ENCODE data around the gene FAM171A1. TPM values are rescaled to one million over a fixed set of nuclear protein-coding genes. Genes with fewer than 3 reads are reported as not detected.
"Not testable (repeated sequence)": the region's sequence is repeated elsewhere in the genome, so short reads cannot be mapped to it uniquely, and the experiment has no call there.

FAM171A1 gene
- total RNA-seq, 2 experiments from 2014 or later: 11.1 to 11.7 TPM

GRCh38 chr10:15210521-15210920 is 160.6 kb downstream of the FAM171A1 start:
- ChIA-PET CTCF (interaction anchor here (0.6 to 1.1 kb wide), 2 partner anchors 36 to 1252 kb away, joined by 3 read pairs; no protein-coding TSS in a partner anchor), POLR2A (no interaction called here)
- Mint-ChIP-seq H3K27me3 (no peaks in the 10 kb centered on the region), H3K36me3 (ENCODE audit: low read depth) (peaks cover 47% of the 10 kb centered on the region), H3K4me1 (peaks cover 61% of the 10 kb centered on the region), H3K4me3 (no peak overlapping the region), H3K27ac (no peak overlapping the region), H3K9me3 (peaks cover 5% of the 10 kb centered on the region)
- DNase-seq: no peak

- ChIA-PET CTCF (no interaction called here), POLR2A (no interaction called here)
- H3K4me1 Mint-ChIP-seq: peaks cover 61% of the 10 kb centered on the region
- H3K27me3 Mint-ChIP-seq: no peaks in the 10 kb centered on the region
- DNase-seq: peak; percentile 86
- H3K4me3 Mint-ChIP-seq: no peak overlapping the region
- H3K9me3 Mint-ChIP-seq: peaks cover 6% of the 10 kb centered on the region
- H3K27ac Mint-ChIP-seq: peak overlapping the region; percentile 51
- H3K36me3 Mint-ChIP-seq (ENCODE audit: low read depth): peaks cover 48% of the 10 kb centered on the region
Observed at GRCh38 chr10:15209827-15210509, 161.1 kb downstream of the FAM171A1 start.

- Mint-ChIP-seq H3K9me3 (peaks cover 9% of the 10 kb centered on the region), H3K27me3 (no peaks in the 10 kb centered on the region), H3K4me3 (peak overlapping the region; percentile 75), H3K27ac (peak overlapping the region; percentile 99), H3K4me1 (peaks cover 66% of the 10 kb centered on the region), H3K36me3 (ENCODE audit: low read depth) (peaks cover 47% of the 10 kb centered on the region)
- CTCF ChIA-PET: interaction anchor here (1.2 to 1.9 kb wide), 3 partner anchors 18 to 115 kb away, joined by 3 to 6 read pairs (median 3); no protein-coding TSS in a partner anchor
- DNase-seq: no peak
- POLR2A ChIA-PET: no interaction called here
Observed at GRCh38 chr10:15208221-15208620, 162.9 kb downstream of the FAM171A1 start.

- H3K9me3 Mint-ChIP-seq, POLR2A ChIA-PET, DNase-seq, H3K4me3 Mint-ChIP-seq, H3K27me3 Mint-ChIP-seq: not testable (repeated sequence)
- H3K27ac Mint-ChIP-seq: peak overlapping the region; percentile 99
- peaks cover 40% of the 10 kb centered on the region for H3K36me3 Mint-ChIP-seq (ENCODE audit: low read depth)
- CTCF ChIA-PET: interaction anchor here (1.9 kb wide), 1 partner anchor 40 kb away, joined by 6 read pairs; no protein-coding TSS in a partner anchor
- peaks cover 74% of the 10 kb centered on the region for H3K4me1 Mint-ChIP-seq
Observed at GRCh38 chr10:15207410-15207809, 163.7 kb downstream of the FAM171A1 start.

GRCh38 chr10:15202639-15203038 is 168.4 kb downstream of the FAM171A1 start:
- POLR2A ChIA-PET: no interaction called here
- peaks cover 9% of the 10 kb centered on the region for H3K9me3 Mint-ChIP-seq
- CTCF ChIA-PET: interaction anchor here (0.5 to 3.3 kb wide), 2 partner anchors 11 to 23 kb away, joined by 7 to 14 read pairs; no protein-coding TSS in a partner anchor
- peaks cover 43% of the 10 kb centered on the region for H3K4me1 Mint-ChIP-seq
- no peaks in the 10 kb centered on the region for H3K27me3 Mint-ChIP-seq
- DNase-seq: no peak
- H3K4me3 Mint-ChIP-seq: no peak overlapping the region
- H3K36me3 Mint-ChIP-seq (ENCODE audit: low read depth): peaks cover 22% of the 10 kb centered on the region
- peak overlapping the region; percentile 47 for H3K27ac Mint-ChIP-seq

GRCh38 chr10:15202301-15202621 is 168.8 kb downstream of the FAM171A1 start:
- H3K4me3 Mint-ChIP-seq, H3K27me3 Mint-ChIP-seq, DNase-seq, H3K9me3 Mint-ChIP-seq, H3K27ac Mint-ChIP-seq, POLR2A ChIA-PET: not testable (repeated sequence)
- Mint-ChIP-seq H3K36me3 (ENCODE audit: low read depth) (peaks cover 22% of the 10 kb centered on the region), H3K4me1 (peaks cover 42% of the 10 kb centered on the region)
- CTCF ChIA-PET: interaction anchor here (1.2 to 3.3 kb wide), 2 partner anchors 11 kb away, joined by 4 to 14 read pairs; no protein-coding TSS in a partner anchor

- Mint-ChIP-seq H3K36me3 (ENCODE audit: low read depth) (peaks cover 20% of the 10 kb centered on the region), H3K27ac (no peak overlapping the region), H3K9me3 (peaks cover 9% of the 10 kb centered on the region), H3K4me3 (no peak overlapping the region), H3K4me1 (peaks cover 42% of the 10 kb centered on the region), H3K27me3 (no peaks in the 10 kb centered on the region)
- no peak for DNase-seq
- ChIA-PET CTCF (interaction anchor here (1.2 to 3.3 kb wide), 2 partner anchors 10 to 12 kb away, joined by 4 to 14 read pairs; no protein-coding TSS in a partner anchor), POLR2A (no interaction called here)
Observed at GRCh38 chr10:15201589-15202300, 169.3 kb downstream of the FAM171A1 start.

- Mint-ChIP-seq H3K9me3 (peaks cover 5% of the 10 kb centered on the region), H3K27ac (no peak overlapping the region), H3K27me3 (no peaks in the 10 kb centered on the region), H3K4me1 (peaks cover 37% of the 10 kb centered on the region), H3K36me3 (ENCODE audit: low read depth) (peaks cover 10% of the 10 kb centered on the region), H3K4me3 (no peak overlapping the region)
- DNase-seq: no peak
- ChIA-PET POLR2A (no interaction called here), CTCF (no interaction called here)
Observed at GRCh38 chr10:15200626-15201025, 170.5 kb downstream of the FAM171A1 start.

GRCh38 chr10:15197911-15198310 is 173.2 kb downstream of the FAM171A1 start:
- peaks cover 2% of the 10 kb centered on the region for H3K36me3 Mint-ChIP-seq (ENCODE audit: low read depth)
- H3K27me3 Mint-ChIP-seq: no peaks in the 10 kb centered on the region
- no peak for DNase-seq
- no peaks in the 10 kb centered on the region for H3K9me3 Mint-ChIP-seq
- peaks cover 28% of the 10 kb centered on the region for H3K4me1 Mint-ChIP-seq
- ChIA-PET CTCF (no interaction called here), POLR2A (no interaction called here)
- no peak overlapping the region for H3K4me3 Mint-ChIP-seq
- H3K27ac Mint-ChIP-seq: no peak overlapping the region

GRCh38 chr10:15197276-15197675 is 173.8 kb downstream of the FAM171A1 start:
- H3K4me1 Mint-ChIP-seq: peaks cover 23% of the 10 kb centered on the region
- no peak overlapping the region for H3K4me3 Mint-ChIP-seq
- ChIA-PET CTCF (no interaction called here), POLR2A (no interaction called here)
- peaks cover 2% of the 10 kb centered on the region for H3K36me3 Mint-ChIP-seq (ENCODE audit: low read depth)
- peak overlapping the region; percentile 22 for H3K27ac Mint-ChIP-seq
- H3K27me3 Mint-ChIP-seq: no peaks in the 10 kb centered on the region
- DNase-seq: no peak
- no peaks in the 10 kb centered on the region for H3K9me3 Mint-ChIP-seq

- Mint-ChIP-seq H3K27ac (peak overlapping the region; percentile 73), H3K4me1 (peaks cover 22% of the 10 kb centered on the region), H3K36me3 (ENCODE audit: low read depth) (peaks cover 2% of the 10 kb centered on the region), H3K9me3 (no peaks in the 10 kb centered on the region), H3K27me3 (no peaks in the 10 kb centered on the region), H3K4me3 (no peak overlapping the region)
- ChIA-PET CTCF (no interaction called here), POLR2A (no interaction called here)
- no peak for DNase-seq
Observed at GRCh38 chr10:15196021-15196834, 174.9 kb downstream of the FAM171A1 start.

- Mint-ChIP-seq H3K27ac (peak overlapping the region; percentile 55), H3K27me3 (no peaks in the 10 kb centered on the region), H3K36me3 (ENCODE audit: low read depth) (peaks cover 19% of the 10 kb centered on the region), H3K4me3 (no peak overlapping the region), H3K4me1 (peaks cover 44% of the 10 kb centered on the region), H3K9me3 (peaks cover 14% of the 10 kb centered on the region)
- CTCF ChIA-PET: interaction anchor here (0.7 to 3.8 kb wide), 3 partner anchors 13 to 20 kb away, joined by 3 to 14 read pairs (median 5); no protein-coding TSS in a partner anchor
- POLR2A ChIA-PET: interaction anchor here (0.5 kb wide), 1 partner anchor 58 kb away, joined by 3 read pairs; no protein-coding TSS in a partner anchor
- no peak for DNase-seq
Observed at GRCh38 chr10:15189133-15189885, 181.8 kb downstream of the FAM171A1 start.

All from activated CD4-positive, alpha-beta T cell treated with anti-CD3 and anti-CD28 coated beads, Interleukin-2, amount 10 ng/mL, durations not matched to agents 7 days and 5 days (primary cell).